Renal cortical epithelial cell (primary cell): ENCODE results near the gene PPP4R3A. TPM values are rescaled to one million over a fixed set of nuclear protein-coding genes. Genes with fewer than 3 reads are reported as not detected.
"Not testable (repeated sequence)": the region's sequence is repeated elsewhere in the genome, so short reads cannot be mapped to it uniquely, and the experiment has no call there.

ENCODE experiments used
- DNase-seq: peaks from one replicate; pipeline ENCODE4 v3.0.0-alpha.2; 2011; ENCODE audit warnings: low read depth
- total RNA-seq: library from RNA; depleted of rRNA; stranded (reverse); fragments of >200 nt; gene quantifications from 2 replicates; pipeline ENCODE4 v1.2.3, GENCODE V29; 2014

The PPP4R3A gene
- total RNA-seq, 1 donor from 2014 or later, result 127 TPM

- DNase-seq, result no peak
Observed at GRCh38 chr14:91438845-91439244, 71.3 kb downstream of the PPP4R3A start.

GRCh38 chr14:91436266-91436665 is 73.8 kb downstream of the PPP4R3A start:
- DNase-seq, result not testable (repeated sequence)

GRCh38 chr14:91429385-91429784 is 80.7 kb downstream of the PPP4R3A start:
- DNase-seq, result no peak

DNA sequence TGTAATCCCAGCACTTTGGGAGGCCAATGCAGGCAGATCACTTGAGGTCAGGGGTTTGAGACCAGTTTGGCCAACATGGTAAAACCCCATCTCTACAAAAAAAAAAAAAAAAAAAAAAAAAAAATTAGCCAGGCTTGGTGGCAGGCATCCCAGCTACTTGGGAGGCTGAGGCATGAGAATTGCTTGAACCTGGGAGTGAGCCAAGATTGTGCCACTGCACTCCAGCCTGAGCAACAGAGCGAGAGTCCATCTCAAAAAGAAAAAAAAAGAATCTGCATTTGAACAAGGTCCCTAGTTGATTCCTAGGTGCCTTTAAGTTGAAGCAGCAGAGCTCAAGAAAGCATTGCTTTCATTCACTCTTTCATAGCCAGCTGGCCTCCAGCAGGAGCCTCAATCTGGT is 81.2 kb downstream of the PPP4R3A start:
- DNase-seq, result not testable (repeated sequence)

DNA sequence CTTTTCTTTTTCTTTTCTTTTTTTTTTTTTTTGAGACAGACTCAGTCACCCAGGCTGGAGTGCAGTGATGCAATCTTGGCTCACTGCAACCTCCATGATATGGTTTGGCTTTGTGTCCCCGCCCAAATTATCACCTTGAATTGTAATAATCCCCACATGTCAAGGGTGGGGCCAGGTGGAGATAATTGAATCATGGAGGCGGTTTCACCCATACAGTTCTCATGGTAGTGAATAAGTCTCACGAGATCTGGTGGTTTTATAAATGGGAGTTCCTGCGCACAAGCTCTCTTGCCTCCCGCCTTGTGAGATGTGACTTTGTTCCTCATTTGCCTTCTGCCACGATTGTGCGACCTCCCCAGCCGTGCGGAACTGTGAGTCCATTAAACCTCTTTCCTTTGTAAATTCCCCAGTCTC is 84.6 kb downstream of the PPP4R3A start:
- not testable (repeated sequence) for DNase-seq

- no peak for DNase-seq
Observed at GRCh38 chr14:91424813-91425530, 85.1 kb downstream of the PPP4R3A start.

- no peak for DNase-seq
Observed at GRCh38 chr14:91420686-91421085, 89.4 kb downstream of the PPP4R3A start.

DNA sequence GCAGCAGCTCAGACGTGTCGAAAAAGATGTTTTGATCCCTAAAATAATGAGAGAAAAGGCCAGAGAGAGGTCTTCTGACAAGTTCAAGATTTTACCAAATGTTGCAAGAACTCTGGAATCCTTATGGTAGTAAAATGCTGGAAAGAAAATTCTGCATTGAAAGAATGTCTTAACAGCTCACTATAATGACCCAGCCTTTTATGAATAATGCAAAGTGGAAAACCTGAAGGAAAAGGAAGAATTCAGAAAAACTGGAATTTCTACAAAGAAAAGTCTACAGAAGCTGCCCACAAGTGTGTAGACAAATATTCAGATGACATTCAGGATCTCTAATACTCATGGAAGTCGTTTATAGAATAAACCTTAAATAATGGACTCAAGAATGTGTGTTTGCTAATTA is 90.7 kb downstream of the PPP4R3A start:
- no peak for DNase-seq

DNA sequence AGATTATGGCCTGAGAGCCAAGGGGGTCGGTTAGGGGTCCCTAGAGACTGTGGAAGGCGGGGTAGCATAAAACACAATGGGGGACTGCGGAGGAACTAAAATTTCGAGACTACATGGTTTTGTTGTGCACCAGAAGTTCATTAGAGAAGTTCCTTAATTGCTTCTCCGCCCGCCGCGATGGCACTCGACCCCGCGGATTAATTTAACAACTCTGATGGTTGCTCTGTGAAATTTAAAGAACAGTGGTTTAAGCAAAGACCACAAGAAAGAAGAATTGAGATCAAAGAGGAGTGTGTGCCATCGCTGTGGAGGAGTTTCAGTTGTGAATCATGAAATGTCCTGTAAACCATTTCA is 91.1 kb downstream of the PPP4R3A start:
- DNase-seq, result no peak

- no peak for DNase-seq
Observed at GRCh38 chr14:91418387-91419043, 91.6 kb downstream of the PPP4R3A start.

GRCh38 chr14:91417983-91418386 is 92.1 kb downstream of the PPP4R3A start:
- DNase-seq, result no peak

DNA sequence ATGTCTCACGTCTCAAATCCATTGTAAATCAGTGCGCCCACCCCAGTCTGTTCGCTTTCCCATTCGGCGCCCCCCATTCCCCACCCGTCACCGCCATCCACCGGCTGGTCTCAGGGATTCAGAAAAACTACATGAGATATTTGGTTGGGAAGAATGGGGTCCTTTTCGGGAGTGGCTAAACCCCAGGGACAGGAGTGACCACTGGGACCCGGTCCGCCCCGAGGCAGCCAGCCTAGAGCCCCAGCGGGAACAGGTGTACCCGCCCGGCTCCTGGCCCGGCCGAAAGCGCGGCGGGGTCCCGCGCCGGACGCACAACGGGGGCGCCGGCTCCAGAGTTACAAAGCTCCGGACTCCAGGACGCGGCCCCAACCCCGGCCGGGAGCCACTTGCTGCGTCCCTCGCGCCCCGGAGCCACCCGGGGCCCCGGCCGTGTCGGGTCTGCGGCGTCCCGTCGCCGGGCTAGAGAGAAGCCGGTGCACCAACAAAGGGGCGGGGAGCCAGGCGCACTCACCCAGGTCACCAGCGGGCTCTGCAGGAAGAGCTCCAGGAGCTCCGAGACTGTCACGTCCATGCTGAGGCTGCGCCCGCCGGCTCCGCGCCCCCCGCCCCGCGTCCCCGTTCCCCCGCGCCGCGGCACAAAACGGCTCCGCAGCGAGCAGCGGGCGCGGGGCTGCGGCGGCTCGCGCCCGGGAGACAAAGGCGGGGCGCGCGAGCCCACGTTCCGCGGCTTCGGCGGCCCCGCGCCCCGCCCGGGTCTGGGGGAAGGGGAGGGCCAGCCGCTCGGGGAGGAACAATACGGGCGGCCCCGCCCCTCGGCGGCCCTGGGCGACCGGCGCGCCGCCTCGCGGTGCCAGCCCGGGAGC is 92.8 kb downstream of the PPP4R3A start, which contains the start of gene CCDC88C:
Gene CCDC88C (minus strand): TSS at position 701 of the 863 bp plus-strand sequence. CDS start 130 bp downstream, at position 571.
- no peak for DNase-seq

DNA sequence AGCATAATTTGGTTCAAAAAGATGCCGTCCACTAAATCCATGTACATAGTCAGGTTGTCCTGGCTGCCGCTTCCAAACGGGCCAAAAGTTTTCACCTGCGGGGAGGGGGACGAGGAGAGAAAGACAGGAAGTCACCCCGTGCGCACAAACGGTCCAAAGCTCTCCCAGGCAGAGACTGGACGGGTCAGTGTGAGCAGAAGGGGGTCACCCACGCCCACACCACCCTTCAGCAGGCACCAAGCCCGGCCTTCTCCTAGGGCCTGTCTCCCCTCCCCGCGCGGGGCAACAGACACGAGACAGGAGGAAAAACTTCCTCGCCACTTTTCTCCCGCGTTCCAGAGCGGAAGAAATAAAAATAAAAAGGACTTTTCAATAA is 93.4 kb downstream of the PPP4R3A start:
- DNase-seq, result no peak

DNA sequence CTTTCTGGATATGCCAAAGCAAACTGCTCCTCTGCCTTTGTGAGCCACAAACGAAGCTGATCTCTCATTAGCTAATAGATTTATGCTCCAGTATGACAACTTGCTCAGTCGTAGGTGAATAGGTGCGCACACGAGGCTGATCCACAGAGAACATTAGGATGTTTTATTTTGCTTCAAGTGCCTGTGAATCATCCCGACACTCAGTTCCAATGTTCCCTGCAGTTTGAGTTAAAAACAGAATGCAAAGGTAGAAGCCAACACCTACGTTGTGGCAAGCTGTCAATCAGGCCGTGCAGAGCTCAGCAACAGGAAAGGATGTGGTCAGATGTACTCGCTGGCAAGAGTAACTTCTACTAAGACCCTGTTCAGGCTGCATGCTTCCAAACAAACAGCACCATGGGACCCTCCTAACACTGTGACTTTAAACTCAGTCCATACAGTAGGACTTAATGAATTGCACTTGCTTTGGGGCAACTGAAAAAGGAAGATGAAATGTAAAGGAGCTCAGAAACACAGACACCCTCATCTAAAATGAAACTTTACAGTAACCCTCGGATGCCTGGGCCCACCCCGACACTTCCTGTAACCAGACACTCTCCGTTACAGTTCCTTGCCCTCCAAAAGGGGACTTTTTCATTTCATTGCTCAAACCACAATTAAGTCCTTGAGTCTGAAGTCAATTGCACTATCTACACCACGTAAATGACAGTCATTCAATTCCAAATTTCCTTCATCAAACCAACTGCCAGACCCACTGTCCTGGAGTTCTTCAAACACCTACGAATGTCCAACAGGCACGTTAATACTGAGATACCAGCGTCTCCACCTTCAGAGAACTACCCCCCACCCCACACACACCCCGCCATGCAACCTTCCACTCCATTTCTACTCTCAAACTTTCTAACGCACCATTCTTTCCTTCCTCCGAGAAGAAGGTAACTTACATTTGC is 94.0 kb downstream of the PPP4R3A start:
- peak; percentile 66 for DNase-seq

DNA sequence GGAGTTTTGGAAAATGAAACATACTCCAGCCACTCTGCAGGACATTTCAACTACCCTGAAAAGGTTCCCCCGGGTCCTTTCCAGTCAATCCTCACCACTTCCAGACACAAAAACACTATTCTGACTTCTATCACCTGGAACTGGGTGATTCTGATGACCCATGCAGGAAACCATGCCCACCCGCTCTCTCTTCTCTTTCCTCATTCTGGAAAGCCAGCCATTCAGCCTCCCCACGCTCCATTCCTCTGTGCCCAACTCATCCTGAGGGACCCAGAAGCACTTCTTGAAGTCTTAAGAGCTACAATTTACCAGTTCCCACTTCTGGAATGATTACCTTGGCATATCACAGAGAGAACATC is 95.7 kb downstream of the PPP4R3A start:
- DNase-seq, result no peak

- no peak for DNase-seq
Observed at GRCh38 chr14:91413547-91414474, 96.3 kb downstream of the PPP4R3A start.

DNA sequence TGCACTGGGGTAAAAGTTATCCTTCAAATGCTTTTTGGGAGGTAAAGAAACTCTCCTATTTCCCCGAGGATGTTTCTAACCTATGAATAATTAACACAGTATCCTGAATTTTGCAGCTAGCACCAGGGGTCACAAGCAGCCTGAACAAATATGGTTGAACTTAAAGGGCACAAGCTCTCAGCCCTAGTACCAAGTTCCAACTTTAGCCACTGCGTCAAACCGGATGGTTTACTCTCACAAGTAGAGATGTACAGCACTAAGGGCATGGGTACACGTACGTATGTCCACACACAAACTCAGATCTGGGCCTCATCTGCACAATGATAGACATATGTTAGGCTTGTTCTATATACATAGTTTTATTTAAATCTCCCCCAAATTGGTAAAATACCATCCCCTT is 97.2 kb downstream of the PPP4R3A start:
- DNase-seq, result no peak

GRCh38 chr14:91410771-91411536 is 99.2 kb downstream of the PPP4R3A start:
- no peak for DNase-seq

- no peak for DNase-seq
Observed at GRCh38 chr14:91409928-91410718, 100.0 kb downstream of the PPP4R3A start.
